ENCODE measurements around the gene SGPP2.

Gene SGPP2

DNA sequence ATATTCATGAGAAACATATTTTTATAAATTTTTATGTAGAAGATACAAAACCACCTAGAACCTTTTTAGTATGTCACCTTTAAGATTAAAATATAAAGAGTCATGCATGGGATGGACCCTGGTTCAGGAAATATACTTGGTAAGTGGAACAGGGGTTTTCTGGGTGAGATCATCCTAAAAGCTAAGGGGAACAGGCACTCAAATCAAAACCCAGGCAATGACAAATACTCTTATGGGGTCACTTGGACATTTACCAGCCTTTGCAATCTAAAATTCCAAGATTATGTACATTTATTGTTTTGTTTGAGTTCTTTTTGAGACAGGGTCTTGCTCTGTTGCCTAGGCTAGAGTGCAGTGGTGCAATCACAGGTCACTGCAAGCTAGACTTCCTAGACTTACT, 65.8 kb downstream of the SGPP2 start:
- TF ChIP-seq EZH2 (optimal IDR thresholded peaks at IDR 0.05; ENCODE audit: low read depth, low read length) (no peak), EZH2phosphoT487 (IDR thresholded peaks at IDR 0.05; ENCODE audit: low read length) (no peak)
- TF ChIP-seq, protein P1, sequence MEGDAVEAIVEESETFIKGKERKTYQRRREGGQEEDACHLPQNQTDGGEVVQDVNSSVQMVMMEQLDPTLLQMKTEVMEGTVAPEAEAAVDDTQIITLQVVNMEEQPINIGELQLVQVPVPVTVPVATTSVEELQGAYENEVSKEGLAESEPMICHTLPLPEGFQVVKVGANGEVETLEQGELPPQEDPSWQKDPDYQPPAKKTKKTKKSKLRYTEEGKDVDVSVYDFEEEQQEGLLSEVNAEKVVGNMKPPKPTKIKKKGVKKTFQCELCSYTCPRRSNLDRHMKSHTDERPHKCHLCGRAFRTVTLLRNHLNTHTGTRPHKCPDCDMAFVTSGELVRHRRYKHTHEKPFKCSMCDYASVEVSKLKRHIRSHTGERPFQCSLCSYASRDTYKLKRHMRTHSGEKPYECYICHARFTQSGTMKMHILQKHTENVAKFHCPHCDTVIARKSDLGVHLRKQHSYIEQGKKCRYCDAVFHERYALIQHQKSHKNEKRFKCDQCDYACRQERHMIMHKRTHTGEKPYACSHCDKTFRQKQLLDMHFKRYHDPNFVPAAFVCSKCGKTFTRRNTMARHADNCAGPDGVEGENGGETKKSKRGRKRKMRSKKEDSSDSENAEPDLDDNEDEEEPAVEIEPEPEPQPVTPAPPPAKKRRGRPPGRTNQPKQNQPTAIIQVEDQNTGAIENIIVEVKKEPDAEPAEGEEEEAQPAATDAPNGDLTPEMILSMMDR (IDR thresholded peaks at IDR 0.05; ENCODE audit: low read length), result no peak
- no peaks in the 10 kb centered on the region for H3K36me3 ChIP-seq (replicated peaks; ENCODE audit: insufficient read depth, low read length)
- no peaks in the 10 kb centered on the region for H3K4me1 ChIP-seq (ENCODE audit: low read length)
- no peak overlapping the region for H3K9ac ChIP-seq (ENCODE audit: low read length)
- H3K27ac ChIP-seq (ENCODE audit: low read length), result no peak overlapping the region
- H4K20me1 ChIP-seq (ENCODE audit: insufficient read depth, low read length), result no peaks in the 10 kb centered on the region
- H2AFZ ChIP-seq (ENCODE audit: low read length), result no peak overlapping the region
- H3K79me2 ChIP-seq (ENCODE audit: low read length), result no peaks in the 10 kb centered on the region
- no peaks in the 10 kb centered on the region for H3K9me3 ChIP-seq (replicated peaks; ENCODE audit: insufficient read depth, low read length)
- H3K27me3 ChIP-seq (replicated peaks; ENCODE audit: insufficient read depth, low read length), result no peaks in the 10 kb centered on the region
- H3F3A ChIP-seq (ENCODE audit: insufficient read depth, low read length), result no peaks in the 10 kb centered on the region
- DNase-seq, result no peak
- no peak overlapping the region for H3K4me3 ChIP-seq (ENCODE audit: low read length)
- no peaks in the 10 kb centered on the region for H3K9me2 ChIP-seq (replicated peaks; ENCODE audit: insufficient read depth, low read length)
- H3K4me2 ChIP-seq (ENCODE audit: low read depth, low read length), result no peak overlapping the region

DNA sequence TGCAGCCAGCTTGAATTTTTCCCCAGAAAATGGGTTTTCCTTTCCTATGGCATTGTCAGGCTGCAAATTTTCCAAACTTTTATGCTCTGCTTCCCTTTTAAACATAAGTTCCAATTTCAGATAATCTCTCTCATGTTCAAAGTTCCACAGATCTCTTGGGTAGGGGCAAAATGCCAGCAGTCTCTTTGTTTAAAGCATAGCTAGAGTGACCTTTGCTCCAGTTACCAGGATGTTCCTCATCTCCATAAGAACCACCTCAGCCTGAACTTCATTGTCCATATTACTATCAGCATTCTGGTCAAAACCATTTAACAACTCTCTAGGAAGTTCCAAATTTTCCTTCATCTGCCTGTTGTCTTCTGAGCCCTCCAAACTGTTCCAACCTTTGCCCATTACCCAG, 68.3 kb downstream of the SGPP2 start:
- TF ChIP-seq, protein P1 (IDR thresholded peaks at IDR 0.05; ENCODE audit: low read length), result no peak
- TF ChIP-seq EZH2phosphoT487 (IDR thresholded peaks at IDR 0.05; ENCODE audit: low read length) (no peak), EZH2 (optimal IDR thresholded peaks at IDR 0.05; ENCODE audit: low read depth, low read length) (no peak)
- H3K27ac ChIP-seq (ENCODE audit: low read length), result no peak overlapping the region
- H3F3A ChIP-seq (ENCODE audit: insufficient read depth, low read length), result no peaks in the 10 kb centered on the region
- H3K4me1 ChIP-seq (ENCODE audit: low read length), result no peaks in the 10 kb centered on the region
- no peaks in the 10 kb centered on the region for H3K79me2 ChIP-seq (ENCODE audit: low read length)
- H2AFZ ChIP-seq (ENCODE audit: low read length), result no peak overlapping the region
- no peak for DNase-seq
- H3K9me3 ChIP-seq (replicated peaks; ENCODE audit: insufficient read depth, low read length), result no peaks in the 10 kb centered on the region
- H3K4me2 ChIP-seq (ENCODE audit: low read depth, low read length), result no peak overlapping the region
- no peak overlapping the region for H3K4me3 ChIP-seq (ENCODE audit: low read length)
- no peaks in the 10 kb centered on the region for H3K9me2 ChIP-seq (replicated peaks; ENCODE audit: insufficient read depth, low read length)
- H3K36me3 ChIP-seq (replicated peaks; ENCODE audit: insufficient read depth, low read length), result no peaks in the 10 kb centered on the region
- H4K20me1 ChIP-seq (ENCODE audit: insufficient read depth, low read length), result no peaks in the 10 kb centered on the region
- no peak overlapping the region for H3K9ac ChIP-seq (ENCODE audit: low read length)
- H3K27me3 ChIP-seq (replicated peaks; ENCODE audit: insufficient read depth, low read length), result no peaks in the 10 kb centered on the region

DNA sequence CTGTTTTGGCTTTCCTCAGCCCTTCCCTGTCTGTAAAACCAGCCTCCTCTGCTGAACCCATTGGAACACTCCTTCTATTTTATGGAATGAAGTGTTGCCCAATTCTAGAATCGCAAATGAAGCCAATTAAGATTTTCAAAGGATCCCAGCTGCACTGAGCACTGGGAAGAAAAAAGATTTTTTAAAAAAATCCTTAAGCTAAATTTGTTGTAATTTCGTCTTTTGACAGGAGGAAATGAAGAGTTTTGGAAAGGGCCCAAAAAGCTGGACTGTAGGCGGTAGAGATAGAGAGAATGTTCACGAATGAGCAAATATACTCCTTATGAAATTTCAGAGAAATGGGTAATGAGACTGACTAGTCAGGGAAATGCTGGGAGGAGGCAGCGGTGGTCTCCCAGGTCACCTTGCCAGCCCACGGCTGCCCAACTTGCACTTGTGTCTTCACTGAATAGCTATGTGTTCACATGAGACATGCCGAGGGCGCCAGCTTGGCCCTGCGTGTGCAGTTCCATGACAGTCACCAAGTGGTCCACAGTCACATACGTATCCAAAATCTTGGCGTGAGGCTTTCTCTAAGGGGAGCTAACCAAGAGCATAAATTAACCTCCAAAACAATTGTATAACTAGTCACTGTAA, 69.9 kb downstream of the SGPP2 start:
- Histone ChIP-seq H3K4me2 (ENCODE audit: low read depth, low read length) (no peak overlapping the region), H3F3A (ENCODE audit: insufficient read depth, low read length) (no peaks in the 10 kb centered on the region), H3K9ac (ENCODE audit: low read length) (no peak overlapping the region), H3K9me2 (replicated peaks; ENCODE audit: insufficient read depth, low read length) (no peaks in the 10 kb centered on the region), H3K9me3 (replicated peaks; ENCODE audit: insufficient read depth, low read length) (no peaks in the 10 kb centered on the region), H3K27ac (ENCODE audit: low read length) (no peak overlapping the region), H3K4me3 (ENCODE audit: low read length) (no peak overlapping the region), H4K20me1 (ENCODE audit: insufficient read depth, low read length) (no peaks in the 10 kb centered on the region), H2AFZ (ENCODE audit: low read length) (no peak overlapping the region), H3K4me1 (ENCODE audit: low read length) (no peaks in the 10 kb centered on the region), H3K36me3 (replicated peaks; ENCODE audit: insufficient read depth, low read length) (no peaks in the 10 kb centered on the region), H3K79me2 (ENCODE audit: low read length) (no peaks in the 10 kb centered on the region), H3K27me3 (replicated peaks; ENCODE audit: insufficient read depth, low read length) (no peaks in the 10 kb centered on the region)
- TF ChIP-seq EZH2 (optimal IDR thresholded peaks at IDR 0.05; ENCODE audit: low read depth, low read length), result no peak
- TF ChIP-seq, protein P1 (IDR thresholded peaks at IDR 0.05; ENCODE audit: low read length), result no peak
- no peak for TF ChIP-seq EZH2phosphoT487 (IDR thresholded peaks at IDR 0.05; ENCODE audit: low read length)
- no peak for DNase-seq
